HEK293T (cell line): Measurements from ENCODE around the gene BOLA2B.
A peak's percentile ranks its signal among the peaks of the same experiment; 100 is the strongest.

ENCODE experiments used
- CTCF ChIA-PET: fragments of 350-600 bp; formaldehyde crosslinking; extraction: SDS; loops from one replicate; lab custom pipeline; 2021; ENCODE audit warnings: antibody characterized with exemption, inconsistent platforms; lab: Yijun Ruan, JAX
- POLR2A ChIA-PET: fragments of 350-600 bp; formaldehyde crosslinking; extraction: SDS; loops from one replicate; lab custom pipeline; 2020; ENCODE audit warnings: antibody characterized with exemption, inconsistent platforms; lab: Yijun Ruan, JAX
- DNase-seq: peaks from one replicate; pipeline ENCODE4 v3.0.0; 2012; ENCODE audit warnings: mixed read lengths; ENCODE audit errors: extremely low spot score
- ARNT ChIP-seq: fragments of 450-650 bp; IDR thresholded peaks from 2 replicates; pipeline ENCODE4 v1.6.1; 2017; ENCODE audit warnings: mild to moderate bottlenecking
- BHLHE40 ChIP-seq: fragments of 450-650 bp; IDR thresholded peaks from 2 replicates; pipeline ENCODE4 v1.6.1; 2016; ENCODE audit warnings: mild to moderate bottlenecking, moderate library complexity, borderline replicate concordance
- CTBP1 ChIP-seq: fragments of 450-650 bp; IDR thresholded peaks from 2 replicates; pipeline ENCODE4 v1.6.1; 2016; ENCODE audit warnings: borderline replicate concordance
- ELF4 ChIP-seq: fragments of 450-650 bp; IDR thresholded peaks from 2 replicates; pipeline ENCODE4 v1.6.1; 2017; ENCODE audit warnings: antibody characterized with exemption
- FOXA1 ChIP-seq: fragments of 450-650 bp; IDR thresholded peaks from 2 replicates; pipeline ENCODE4 v1.6.1; 2016; ENCODE audit warnings: mild to moderate bottlenecking
- FOXK2 ChIP-seq: fragments of 450-650 bp; IDR thresholded peaks from 2 replicates; pipeline ENCODE4 v1.6.1; 2016; ENCODE audit warnings: mild to moderate bottlenecking
- FOXM1 ChIP-seq: fragments of 450-650 bp; IDR thresholded peaks from 2 replicates; pipeline ENCODE4 v1.6.1; 2017; ENCODE audit warnings: mild to moderate bottlenecking, borderline replicate concordance
- HDGF ChIP-seq: fragments of 450-650 bp; IDR thresholded peaks from 2 replicates; pipeline ENCODE4 v1.6.1; 2017; ENCODE audit warnings: antibody characterized with exemption, borderline replicate concordance
- L3MBTL2 ChIP-seq: fragments of 450-650 bp; conservative IDR thresholded peaks from 2 replicates; pipeline ENCODE4 v1.6.1; 2016; ENCODE audit warnings: mild to moderate bottlenecking
- LEF1 ChIP-seq: fragments of 450-650 bp; IDR thresholded peaks from 2 replicates; pipeline ENCODE4 v1.6.1; 2017; ENCODE audit warnings: mild to moderate bottlenecking, borderline replicate concordance
- NFRKB ChIP-seq: fragments of 450-650 bp; IDR thresholded peaks from 2 replicates; pipeline ENCODE4 v1.6.1; 2016; ENCODE audit warnings: mild to moderate bottlenecking, moderate library complexity
- SP1 ChIP-seq: fragments of 450-650 bp; IDR thresholded peaks from 2 replicates; pipeline ENCODE4 v1.6.1; 2017
- SUZ12 ChIP-seq: fragments of 450-650 bp; IDR thresholded peaks from 2 replicates; pipeline ENCODE4 v1.6.1; 2016; ENCODE audit warnings: mild to moderate bottlenecking
- TARDBP ChIP-seq: fragments of 450-650 bp; IDR thresholded peaks from 2 replicates; pipeline ENCODE4 v1.6.1; 2016
- ZNF384 ChIP-seq: fragments of 450-650 bp; IDR thresholded peaks from 2 replicates; pipeline ENCODE4 v1.6.1; 2016
- TF ChIP-seq, protein P1 (sequence below): fragments of 450-650 bp; IDR thresholded peaks from 2 replicates; pipeline ENCODE4 v1.6.1; 2016

Gene BOLA2B

DNA sequence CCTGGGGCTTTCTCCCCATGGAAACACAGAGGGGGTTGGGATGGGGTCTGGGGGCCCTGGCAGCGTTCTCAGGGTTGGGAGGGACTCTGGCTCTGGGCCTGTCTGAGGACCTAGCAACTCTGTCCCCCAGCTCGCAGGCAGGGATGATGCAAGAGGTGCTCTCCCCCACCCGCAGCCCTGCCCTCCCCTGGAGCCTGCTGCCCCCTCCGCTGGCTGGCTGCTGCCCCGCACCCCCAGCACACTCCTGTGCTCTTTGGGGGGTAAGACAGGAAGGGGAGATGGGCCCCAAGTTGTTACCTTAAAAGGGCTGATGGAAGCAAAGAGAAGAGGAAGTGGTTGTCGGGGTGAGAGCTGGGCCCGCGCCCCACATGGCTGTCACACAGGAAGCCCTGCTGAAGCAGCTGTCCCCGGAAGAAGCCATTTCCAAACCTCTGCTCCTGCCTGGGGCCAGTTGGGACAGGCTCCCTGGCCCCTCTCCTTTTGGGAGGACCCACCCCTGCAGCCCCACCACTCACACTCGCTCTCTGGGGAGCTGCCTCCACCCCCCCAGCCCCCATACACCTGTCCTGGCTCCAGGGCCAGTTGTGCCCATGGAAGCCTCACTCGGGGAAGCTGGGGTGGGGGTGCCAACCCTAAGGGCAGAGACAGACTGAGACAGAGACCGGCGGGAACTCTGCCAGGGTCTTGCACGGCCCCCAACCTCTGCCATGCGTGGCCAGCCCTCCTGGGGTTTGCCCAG, 7.6 kb downstream of the BOLA2B start:
- ChIA-PET CTCF (interaction anchor here (2.2 kb wide), 1 partner anchor 93 kb away, joined by 8 read pairs; no protein-coding TSS in a partner anchor), POLR2A (interaction anchor here (1.2 kb wide), 1 partner anchor 94 kb away, joined by 4 read pairs; the partner anchor contains the start of gene TBX6)
- no peak for TF ChIP-seq CTBP1
- no peak for TF ChIP-seq FOXA1
- TF ChIP-seq ARNT: no peak
- no peak for TF ChIP-seq TARDBP
- TF ChIP-seq, protein P1, sequence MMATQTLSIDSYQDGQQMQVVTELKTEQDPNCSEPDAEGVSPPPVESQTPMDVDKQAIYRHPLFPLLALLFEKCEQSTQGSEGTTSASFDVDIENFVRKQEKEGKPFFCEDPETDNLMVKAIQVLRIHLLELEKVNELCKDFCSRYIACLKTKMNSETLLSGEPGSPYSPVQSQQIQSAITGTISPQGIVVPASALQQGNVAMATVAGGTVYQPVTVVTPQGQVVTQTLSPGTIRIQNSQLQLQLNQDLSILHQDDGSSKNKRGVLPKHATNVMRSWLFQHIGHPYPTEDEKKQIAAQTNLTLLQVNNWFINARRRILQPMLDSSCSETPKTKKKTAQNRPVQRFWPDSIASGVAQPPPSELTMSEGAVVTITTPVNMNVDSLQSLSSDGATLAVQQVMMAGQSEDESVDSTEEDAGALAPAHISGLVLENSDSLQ: no peak
- DNase-seq: no peak

DNA sequence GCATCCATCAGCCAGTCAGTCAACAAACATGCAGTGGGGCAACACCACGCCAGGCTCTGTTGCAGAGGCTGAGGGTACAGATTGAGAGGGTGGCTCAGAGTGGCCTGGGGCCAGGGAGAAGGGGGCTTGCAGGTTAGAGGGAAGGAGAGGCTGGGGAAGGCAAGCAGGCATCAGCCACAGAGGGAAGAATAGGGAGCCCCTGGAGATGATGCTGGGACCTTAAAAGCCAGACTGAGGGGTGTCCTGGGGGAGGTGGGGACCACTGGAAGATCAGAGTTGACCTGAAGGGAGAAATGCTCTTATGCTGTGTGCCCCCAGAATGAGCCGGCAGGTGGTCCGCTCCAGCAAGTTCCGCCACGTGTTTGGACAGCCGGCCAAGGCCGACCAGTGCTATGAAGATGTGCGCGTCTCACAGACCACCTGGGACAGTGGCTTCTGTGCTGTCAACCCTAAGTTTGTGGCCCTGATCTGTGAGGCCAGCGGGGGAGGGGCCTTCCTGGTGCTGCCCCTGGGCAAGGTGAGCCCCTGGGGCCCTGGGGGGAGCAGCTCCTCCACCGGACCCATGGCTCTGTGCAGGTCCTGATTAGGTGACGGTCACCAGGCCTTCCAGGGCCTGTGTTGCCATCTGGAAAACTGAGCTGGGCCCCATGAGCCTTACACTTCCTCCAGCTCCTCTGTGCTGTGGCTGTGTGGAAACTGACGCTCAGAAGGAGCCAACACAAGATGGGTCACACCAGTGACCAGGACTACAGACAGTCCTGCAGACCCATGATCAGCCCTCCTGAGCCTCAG, 8.4 kb downstream of the BOLA2B start:
- CTCF ChIA-PET: interaction anchor here (2.2 kb wide), 1 partner anchor 92 kb away, joined by 8 read pairs; no protein-coding TSS in a partner anchor
- TF ChIP-seq L3MBTL2 (no peak), FOXM1 (no peak), FOXA1 (no peak), TARDBP (no peak), CTBP1 (no peak), ELF4 (no peak), NFRKB (no peak), HDGF (no peak), SP1 (no peak), SUZ12 (no peak), ZNF384 (no peak), ARNT (no peak), BHLHE40 (no peak), LEF1 (no peak)
- TF ChIP-seq, protein P1: no peak
- DNase-seq: peak; percentile 9

DNA sequence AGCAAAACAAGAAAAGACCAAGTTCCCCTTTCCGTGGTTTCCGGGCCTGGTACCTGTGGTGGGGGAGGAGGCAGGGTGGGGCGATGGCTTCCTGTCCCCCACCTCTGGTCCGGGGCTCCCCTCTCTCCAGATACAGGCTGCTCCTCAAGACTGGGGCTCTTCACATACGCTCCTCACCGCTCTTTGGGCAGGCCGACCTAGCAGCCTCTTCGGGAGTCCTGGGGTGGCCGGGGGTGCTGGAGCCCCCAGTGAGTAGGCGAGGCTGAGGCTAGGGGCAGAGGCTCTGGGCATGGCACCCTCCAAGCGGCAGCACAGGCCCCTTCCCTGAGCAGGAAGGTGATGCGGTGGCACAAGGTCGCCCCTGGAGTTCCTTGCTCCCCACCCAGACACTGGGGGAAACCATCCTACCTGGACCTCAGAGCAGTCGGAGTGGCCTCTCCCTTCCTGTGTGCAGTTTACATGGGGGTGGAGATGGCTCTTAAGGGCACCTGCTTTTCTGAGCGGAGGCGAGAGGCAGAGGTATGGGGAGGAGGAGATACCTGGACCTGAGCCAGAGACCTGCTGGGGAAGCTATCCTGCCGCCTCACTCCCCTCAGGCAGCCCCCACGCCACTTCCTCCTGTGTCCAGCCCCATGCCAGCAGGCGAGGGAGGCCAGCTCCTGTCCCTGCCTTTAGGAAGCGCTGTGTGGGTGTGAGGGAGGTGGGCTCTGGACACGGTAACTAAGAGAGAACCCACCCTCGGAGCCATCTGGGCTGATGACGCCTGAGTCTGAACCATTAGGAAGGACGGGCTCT, 9.2 kb downstream of the BOLA2B start:
- CTCF ChIA-PET: interaction anchor here (1.0 kb wide), 1 partner anchor 246 kb away, joined by 3 read pairs; the partner anchor contains the start of gene DCTPP1
- peak; percentile 19 for DNase-seq
- TF ChIP-seq NFRKB (no peak), ZNF384 (no peak), SUZ12 (no peak), LEF1 (no peak), ELF4 (no peak), HDGF (no peak), SP1 (no peak), BHLHE40 (no peak), ARNT (no peak), TARDBP (no peak), FOXA1 (no peak), CTBP1 (no peak), FOXM1 (no peak), L3MBTL2 (no peak), FOXK2 (no peak)
- TF ChIP-seq, protein P1: no peak
- POLR2A ChIA-PET: interaction anchor here (0.9 to 1.2 kb wide), 3 partner anchors 74 to 143 kb away, joined by 3 to 5 read pairs (median 4); partner anchors contain the start of gene ALDOA

More for the DNA sequence above, 8.4 kb downstream of the BOLA2B start:
- POLR2A ChIA-PET: interaction anchor here (1.2 kb wide), 1 partner anchor 93 kb away, joined by 4 read pairs; the partner anchor contains the start of gene TBX6

DNA sequence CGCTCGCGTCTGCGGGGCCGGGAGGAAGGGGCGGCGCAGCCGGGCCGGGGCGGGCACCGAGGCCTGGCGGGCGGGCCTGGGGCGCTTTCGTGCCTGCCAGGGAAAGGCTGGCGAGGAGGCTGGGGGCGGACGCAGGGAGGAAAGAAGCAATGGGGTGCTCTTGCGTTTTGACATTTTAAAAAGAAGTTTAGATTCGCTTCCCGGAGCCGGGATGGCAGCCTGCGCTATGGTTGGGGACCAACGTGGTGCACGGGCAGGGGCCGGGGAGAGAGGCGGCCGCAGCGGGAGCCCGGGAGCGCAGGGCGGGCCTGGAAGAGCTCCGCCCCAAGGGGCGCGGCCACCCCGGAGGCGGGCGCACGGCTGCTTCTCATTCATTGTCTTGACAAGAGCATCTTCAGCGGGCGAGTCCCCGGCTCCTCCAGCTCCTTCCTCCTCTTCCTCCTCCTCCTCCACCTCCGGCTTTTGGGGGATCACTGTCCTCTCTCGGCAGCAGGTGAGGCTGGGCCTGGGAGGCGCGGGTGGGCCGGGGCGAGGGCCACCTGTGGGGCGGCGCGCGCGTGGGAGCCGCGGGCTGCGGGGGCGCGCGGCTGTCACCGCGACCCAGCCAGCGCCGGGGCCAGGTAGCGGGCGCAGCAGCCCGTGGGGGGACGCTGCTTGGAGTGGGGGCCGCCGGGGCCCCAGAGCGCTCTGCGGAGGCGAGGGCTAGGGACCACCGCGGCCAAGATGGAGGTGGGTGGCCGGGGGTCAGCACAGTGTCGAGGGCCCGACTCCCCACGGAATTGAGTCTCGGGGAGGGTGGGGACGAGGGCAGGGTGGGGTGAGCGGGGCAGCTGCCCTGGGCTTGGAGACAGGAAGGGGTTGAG, 10.0 kb downstream of the BOLA2B start, which contains the start of gene CORO1A:
Gene CORO1A (plus strand): TSS at position 370 of the 863 bp plus-strand sequence. CDS start 1,608 bp downstream, outside the sequence.
- peak; percentile 89 for DNase-seq
- CTCF ChIA-PET: interaction anchor here (1.0 kb wide), 1 partner anchor 246 kb away, joined by 3 read pairs; the partner anchor contains the start of gene DCTPP1
- POLR2A ChIA-PET: interaction anchor here (0.6 to 1.6 kb wide), 17 partner anchors 20 to 451 kb away, joined by 3 to 12 read pairs (median 4); partner anchors contain the start of genes ALDOA, MAPK3, TBC1D10B and TBX6
- TF ChIP-seq BHLHE40 (no peak), FOXK2 (no peak), NFRKB (no peak), CTBP1 (no peak), HDGF (no peak), FOXM1 (no peak)
